Glomerular endothelial cell (primary cell): ENCODE results near the gene PDE1C. TPM values are rescaled to one million over a fixed set of nuclear protein-coding genes. Genes with fewer than 3 reads are reported as not detected.
"Not testable (repeated sequence)": the region's sequence is repeated elsewhere in the genome, so short reads cannot be mapped to it uniquely, and the experiment has no call there.

Experiments used
- DNase-seq: peaks from one replicate; pipeline ENCODE4 v3.0.0-alpha.2; 2011; ENCODE audit warnings: low read depth, low spot score; ENCODE audit errors: extremely low read depth
- total RNA-seq: library from RNA; depleted of rRNA; stranded (reverse); fragments of >200 nt; gene quantifications from 2 replicates; pipeline ENCODE4 v1.2.3, GENCODE V29; 2015

PDE1C gene
- total RNA-seq, 1 donor from 2014 or later: 2.6 TPM

- no peak for DNase-seq
Measured at GRCh38 chr7:32045228-32045627, 25.0 kb downstream of the PDE1C start.

- no peak for DNase-seq
Measured at GRCh38 chr7:32044739-32045138, 25.5 kb downstream of the PDE1C start.

GRCh38 chr7:32043688-32044087 lies 26.5 kb downstream of the PDE1C start:
- no peak for DNase-seq

GRCh38 chr7:32042900-32043299 lies 27.3 kb downstream of the PDE1C start:
- no peak for DNase-seq

GRCh38 chr7:32039000-32039756 lies 31.0 kb downstream of the PDE1C start:
- DNase-seq: no peak

GRCh38 chr7:32037650-32038198 lies 32.5 kb downstream of the PDE1C start:
- no peak for DNase-seq

- DNase-seq: no peak
Measured at GRCh38 chr7:32036557-32036956, 33.6 kb downstream of the PDE1C start.

GRCh38 chr7:32034052-32034451 lies 36.2 kb downstream of the PDE1C start:
- DNase-seq: no peak

GRCh38 chr7:32033006-32033405 lies 37.2 kb downstream of the PDE1C start:
- DNase-seq: no peak

- no peak for DNase-seq
Measured at GRCh38 chr7:32032211-32032610, 38.0 kb downstream of the PDE1C start.

- no peak for DNase-seq
Measured at GRCh38 chr7:32030904-32031692, 39.1 kb downstream of the PDE1C start.

- no peak for DNase-seq
Measured at GRCh38 chr7:32026083-32026425, 44.2 kb downstream of the PDE1C start.

GRCh38 chr7:32025381-32026082 lies 44.7 kb downstream of the PDE1C start:
- no peak for DNase-seq

- no peak for DNase-seq
Measured at GRCh38 chr7:32023376-32023775, 46.8 kb downstream of the PDE1C start.

GRCh38 chr7:32022966-32023365 lies 47.2 kb downstream of the PDE1C start:
- DNase-seq: no peak

- no peak for DNase-seq
Measured at GRCh38 chr7:32020551-32021159, 49.6 kb downstream of the PDE1C start.

GRCh38 chr7:32018845-32019578 lies 51.2 kb downstream of the PDE1C start:
- no peak for DNase-seq

- DNase-seq: no peak
Measured at GRCh38 chr7:32015133-32015532, 55.1 kb downstream of the PDE1C start.

- not testable (repeated sequence) for DNase-seq
Measured at GRCh38 chr7:32013471-32013870, 56.7 kb downstream of the PDE1C start.

GRCh38 chr7:32005577-32005976 lies 64.6 kb downstream of the PDE1C start:
- DNase-seq: no peak
